SU-DHL-6 (cell line): ENCODE measurements around the gene TCEA3.
A peak's percentile ranks its signal among the peaks of the same experiment; 100 is the strongest.

Experiments
- H2AFZ ChIP-seq: fragments of 200-600 bp; sonication (generic); 2 replicates; pipeline ENCODE4 v1.6.1; 2014; ENCODE audit warnings: low read depth, mild to moderate bottlenecking, moderate library complexity, mixed read lengths, antibody characterized with exemption, low read length; ENCODE audit not compliant: severe bottlenecking
- H3F3A ChIP-seq: fragments of 200-600 bp; shearing (Covaris generic); 2 replicates; pipeline ENCODE4 v1.6.0; 2016; ENCODE audit warnings: antibody characterized with exemption, mild to moderate bottlenecking; ENCODE audit not compliant: insufficient read depth
- H3K27ac ChIP-seq: fragments of 200-600 bp; sonication (generic); 2 replicates; pipeline ENCODE4 v1.5.1; 2016; ENCODE audit warnings: low read depth, mild to moderate bottlenecking, low read length, moderate library complexity, mixed read lengths
- H3K27me3 ChIP-seq: fragments of 200-600 bp; sonication (generic), shearing (Covaris generic); 2 replicates; pipeline ENCODE4 v1.6.0; 2014; ENCODE audit warnings: mild to moderate bottlenecking, low read length
- H3K36me3 ChIP-seq: fragments of 200-600 bp; sonication (generic); 2 replicates; pipeline ENCODE4 v1.6.1; 2014; ENCODE audit warnings: mild to moderate bottlenecking, low read length, mixed read lengths
- H3K4me2 ChIP-seq: fragments of 300-600, 200-600 bp; shearing (Covaris generic), sonication (generic); 2 replicates; pipeline ENCODE4 v1.6.0; 2014; ENCODE audit warnings: low read length, low read depth, mild to moderate bottlenecking; ENCODE audit not compliant: poor library complexity, severe bottlenecking
- H3K4me3 ChIP-seq: fragments of 200-600 bp; sonication (generic); 2 replicates; pipeline ENCODE4 v1.5.1; 2014; ENCODE audit warnings: antibody characterized with exemption, low read length, mild to moderate bottlenecking, mixed read lengths; ENCODE audit not compliant: insufficient read depth, poor library complexity, severe bottlenecking
- H3K79me2 ChIP-seq: fragments of 200-600 bp; sonication (generic); 2 replicates; pipeline ENCODE4 v1.6.1; 2014; ENCODE audit warnings: mild to moderate bottlenecking, low read length, moderate library complexity; ENCODE audit not compliant: insufficient read depth
- H3K9ac ChIP-seq: fragments of 200-600 bp; sonication (generic); 2 replicates; pipeline ENCODE4 v1.7.0; 2014; ENCODE audit warnings: mild to moderate bottlenecking, low read length
- H3K9me2 ChIP-seq: fragments of 200-600 bp; sonication (generic); replicated peaks from 2 replicates; pipeline ENCODE4 v1.6.1; 2014; ENCODE audit warnings: low read length; ENCODE audit not compliant: insufficient read depth
- H3K9me3 ChIP-seq: fragments of 200-600 bp; sonication (generic); 2 replicates; pipeline ENCODE4 v1.6.1; 2014; ENCODE audit warnings: low read length, mixed read lengths; ENCODE audit not compliant: insufficient read depth
- H4K20me1 ChIP-seq: fragments of 200-600 bp; sonication (generic); 2 replicates; pipeline ENCODE4 v1.6.1; 2014; ENCODE audit warnings: low read depth, mild to moderate bottlenecking, antibody characterized with exemption, low read length, moderate library complexity, mixed read lengths
- EZH2phosphoT487 ChIP-seq: fragments of 200-600 bp; sonication (generic), shearing (Covaris generic); conservative IDR thresholded peaks from 2 replicates; pipeline ENCODE4 v1.6.1; 2018; ENCODE audit warnings: mild to moderate bottlenecking, antibody characterized with exemption, low read length, moderate library complexity, mixed read lengths
- TF ChIP-seq, protein P1 (sequence below): fragments of 200-600 bp; sonication (generic); IDR thresholded peaks from one replicate; pipeline ENCODE4 v1.5.1; 2017; ENCODE audit warnings: antibody characterized with exemption, mild to moderate bottlenecking, low read length, moderate library complexity; ENCODE audit not compliant: insufficient read depth, poor library complexity, severe bottlenecking

Gene TCEA3

DNA sequence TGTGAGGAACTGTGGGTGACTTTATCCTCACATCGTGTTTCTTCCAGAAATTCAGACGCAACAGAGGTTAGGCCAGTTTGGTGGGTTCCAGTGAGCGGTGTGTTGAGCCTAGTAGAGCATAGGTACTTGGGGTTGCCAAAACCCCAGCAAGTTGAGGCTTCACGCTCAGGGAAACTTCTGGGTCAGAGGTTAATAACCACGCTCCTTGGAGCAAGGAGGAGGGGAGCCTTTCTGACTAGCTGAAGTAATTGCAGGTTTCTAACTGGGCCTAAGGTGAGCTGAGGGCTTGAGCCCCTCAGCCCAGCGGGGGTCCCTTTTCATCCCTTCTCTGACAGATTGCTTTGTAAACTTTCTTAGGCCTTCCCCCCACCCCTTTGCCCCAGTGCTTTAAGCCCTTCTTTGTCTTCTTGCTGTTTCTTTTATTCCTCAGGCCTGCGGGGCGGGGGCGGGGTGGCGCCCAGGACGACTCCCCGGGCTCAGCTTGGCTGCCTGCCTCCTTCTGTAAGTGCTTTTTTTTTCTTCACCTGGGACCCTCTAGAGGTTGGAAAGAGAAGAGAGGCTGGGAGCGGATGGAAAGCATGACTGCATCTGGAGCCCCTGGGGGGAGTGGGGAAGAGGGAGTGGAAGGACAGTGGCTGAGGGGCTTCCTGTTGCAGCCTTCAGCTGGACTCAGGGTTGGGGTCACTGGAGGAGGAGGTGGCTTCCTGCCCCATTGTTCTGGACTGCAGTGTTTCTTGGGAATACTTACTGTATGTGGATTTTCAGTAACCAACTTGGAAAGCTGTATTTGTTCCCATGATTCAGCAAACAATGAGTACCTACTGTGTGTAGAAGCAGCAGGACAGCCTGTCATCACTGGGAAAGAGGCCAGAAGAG lies 53.6 kb downstream of the TCEA3 start:
- Histone ChIP-seq H2AFZ (no peak overlapping the region), H3K27me3 (no peaks in the 10 kb centered on the region), H3K4me2 (no peak overlapping the region), H4K20me1 (no peaks in the 10 kb centered on the region), H3K36me3 (no peaks in the 10 kb centered on the region), H3K4me3 (no peak overlapping the region), H3K9ac (no peak overlapping the region), H3K9me2 (no peaks in the 10 kb centered on the region), H3K27ac (no peak overlapping the region), H3K9me3 (no peaks in the 10 kb centered on the region), H3F3A (peaks cover 3% of the 10 kb centered on the region; the same call in 1 of the 2 replicates), H3K79me2 (0 out of 2 replicates have a peak, but pooled peaks cover 5% of the 10 kb centered on the region)
- no peak for TF ChIP-seq EZH2phosphoT487
- TF ChIP-seq, protein P1, sequence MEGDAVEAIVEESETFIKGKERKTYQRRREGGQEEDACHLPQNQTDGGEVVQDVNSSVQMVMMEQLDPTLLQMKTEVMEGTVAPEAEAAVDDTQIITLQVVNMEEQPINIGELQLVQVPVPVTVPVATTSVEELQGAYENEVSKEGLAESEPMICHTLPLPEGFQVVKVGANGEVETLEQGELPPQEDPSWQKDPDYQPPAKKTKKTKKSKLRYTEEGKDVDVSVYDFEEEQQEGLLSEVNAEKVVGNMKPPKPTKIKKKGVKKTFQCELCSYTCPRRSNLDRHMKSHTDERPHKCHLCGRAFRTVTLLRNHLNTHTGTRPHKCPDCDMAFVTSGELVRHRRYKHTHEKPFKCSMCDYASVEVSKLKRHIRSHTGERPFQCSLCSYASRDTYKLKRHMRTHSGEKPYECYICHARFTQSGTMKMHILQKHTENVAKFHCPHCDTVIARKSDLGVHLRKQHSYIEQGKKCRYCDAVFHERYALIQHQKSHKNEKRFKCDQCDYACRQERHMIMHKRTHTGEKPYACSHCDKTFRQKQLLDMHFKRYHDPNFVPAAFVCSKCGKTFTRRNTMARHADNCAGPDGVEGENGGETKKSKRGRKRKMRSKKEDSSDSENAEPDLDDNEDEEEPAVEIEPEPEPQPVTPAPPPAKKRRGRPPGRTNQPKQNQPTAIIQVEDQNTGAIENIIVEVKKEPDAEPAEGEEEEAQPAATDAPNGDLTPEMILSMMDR: no peak

DNA sequence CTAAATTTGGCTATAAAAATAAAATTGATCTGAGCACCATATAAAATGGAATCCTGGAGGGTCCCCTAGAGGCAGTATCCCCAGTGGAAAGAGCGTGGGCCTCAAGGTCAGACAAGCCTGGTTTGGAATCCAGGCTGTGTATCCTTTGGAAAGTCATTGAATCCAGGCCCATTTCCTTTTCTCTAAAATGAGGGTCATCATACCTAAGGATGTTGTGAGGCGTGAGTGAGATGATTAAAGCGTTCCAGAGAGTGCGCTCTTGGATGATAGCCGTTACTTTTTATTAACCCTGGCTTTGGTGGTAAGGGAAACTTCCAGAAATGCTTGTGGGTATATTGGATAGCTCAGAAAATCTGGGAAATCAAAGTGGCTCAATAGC lies 54.2 kb downstream of the TCEA3 start:
- H3K27ac ChIP-seq: no peak overlapping the region
- no peaks in the 10 kb centered on the region for H3K9me3 ChIP-seq
- no peak overlapping the region for H2AFZ ChIP-seq
- no peaks in the 10 kb centered on the region for H3K27me3 ChIP-seq
- H3K4me2 ChIP-seq: no peak overlapping the region
- H4K20me1 ChIP-seq: no peaks in the 10 kb centered on the region
- TF ChIP-seq, protein P1: no peak
- no peak for TF ChIP-seq EZH2phosphoT487
- H3K4me3 ChIP-seq: no peak overlapping the region
- no peaks in the 10 kb centered on the region for H3K36me3 ChIP-seq
- peaks cover 3% of the 10 kb centered on the region; the same call in 1 of the 2 replicates for H3F3A ChIP-seq
- H3K79me2 ChIP-seq: 0 out of 2 replicates have a peak, but pooled peaks cover 5% of the 10 kb centered on the region
- H3K9me2 ChIP-seq: no peaks in the 10 kb centered on the region
- no peak overlapping the region for H3K9ac ChIP-seq

DNA sequence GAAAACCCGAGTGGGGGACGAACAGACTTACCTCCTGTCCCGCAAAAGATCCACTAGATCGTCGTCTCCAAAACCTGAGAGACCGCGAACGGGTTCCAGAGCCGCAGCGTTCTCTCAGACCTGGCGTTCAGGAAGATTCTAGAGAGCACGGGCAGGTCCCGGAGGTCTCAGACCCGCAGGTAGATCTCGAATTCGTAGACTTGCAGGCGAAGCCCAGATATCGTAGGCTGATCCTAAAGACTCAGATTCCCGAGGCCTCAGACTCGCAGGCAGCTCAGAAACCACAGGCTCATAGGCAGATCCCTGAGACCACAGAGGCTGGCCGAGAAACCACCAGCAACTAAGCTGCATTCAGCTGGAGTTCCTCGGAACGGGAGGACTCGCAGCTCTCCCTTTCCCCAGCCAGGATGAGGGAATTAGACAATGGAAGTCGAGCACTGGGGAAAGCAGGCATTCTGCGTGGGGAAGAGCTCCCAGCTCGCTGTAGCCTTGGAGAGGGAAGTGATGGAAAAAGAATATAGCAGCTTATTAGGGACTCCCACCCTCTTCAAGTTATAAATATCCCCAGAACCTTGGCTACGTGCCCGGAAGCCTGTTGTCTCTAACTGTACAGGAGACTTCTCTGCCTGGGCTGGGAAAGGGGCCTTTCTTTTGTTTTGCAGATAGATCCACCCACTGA lies 55.1 kb downstream of the TCEA3 start, which contains the start of gene ZNF436:
ZNF436 (minus strand) TSS at position 502 of the 679 bp plus-strand sequence. CDS start 1,831 bp downstream, outside the sequence.
- Histone ChIP-seq H3K9me2 (no peaks in the 10 kb centered on the region), H3K36me3 (peaks cover 3% of the 10 kb centered on the region; the same call in 1 of the 2 replicates), H3K79me2 (0 out of 2 replicates have a peak, but pooled peaks cover 5% of the 10 kb centered on the region), H3F3A (peaks cover 3% of the 10 kb centered on the region; the same call in 1 of the 2 replicates), H3K9me3 (0 out of 2 replicates have a peak, but pooled peaks cover 4% of the 10 kb centered on the region), H3K9ac (peak within 1 kb of the TSS; percentile 79), H3K4me2 (peak within 1 kb of the TSS; percentile 85), H3K4me3 (peak within 1 kb of the TSS; percentile 82), H3K27ac (peak within 1 kb of the TSS; percentile 91), H3K27me3 (no peaks in the 10 kb centered on the region), H2AFZ (peak within 1 kb of the TSS; percentile 94), H4K20me1 (no peaks in the 10 kb centered on the region)
- TF ChIP-seq, protein P1: no peak
- no peak for TF ChIP-seq EZH2phosphoT487
